Measurements from ENCODE around the gene ADSS1. TPM values are rescaled to one million over a fixed set of nuclear protein-coding genes. Genes with fewer than 3 reads are reported as not detected.

Gene ADSS1
- polyA plus RNA-seq, 1 of the 3 experiments (the other 2 are of a cell fraction): 14.3 TPM

DNA sequence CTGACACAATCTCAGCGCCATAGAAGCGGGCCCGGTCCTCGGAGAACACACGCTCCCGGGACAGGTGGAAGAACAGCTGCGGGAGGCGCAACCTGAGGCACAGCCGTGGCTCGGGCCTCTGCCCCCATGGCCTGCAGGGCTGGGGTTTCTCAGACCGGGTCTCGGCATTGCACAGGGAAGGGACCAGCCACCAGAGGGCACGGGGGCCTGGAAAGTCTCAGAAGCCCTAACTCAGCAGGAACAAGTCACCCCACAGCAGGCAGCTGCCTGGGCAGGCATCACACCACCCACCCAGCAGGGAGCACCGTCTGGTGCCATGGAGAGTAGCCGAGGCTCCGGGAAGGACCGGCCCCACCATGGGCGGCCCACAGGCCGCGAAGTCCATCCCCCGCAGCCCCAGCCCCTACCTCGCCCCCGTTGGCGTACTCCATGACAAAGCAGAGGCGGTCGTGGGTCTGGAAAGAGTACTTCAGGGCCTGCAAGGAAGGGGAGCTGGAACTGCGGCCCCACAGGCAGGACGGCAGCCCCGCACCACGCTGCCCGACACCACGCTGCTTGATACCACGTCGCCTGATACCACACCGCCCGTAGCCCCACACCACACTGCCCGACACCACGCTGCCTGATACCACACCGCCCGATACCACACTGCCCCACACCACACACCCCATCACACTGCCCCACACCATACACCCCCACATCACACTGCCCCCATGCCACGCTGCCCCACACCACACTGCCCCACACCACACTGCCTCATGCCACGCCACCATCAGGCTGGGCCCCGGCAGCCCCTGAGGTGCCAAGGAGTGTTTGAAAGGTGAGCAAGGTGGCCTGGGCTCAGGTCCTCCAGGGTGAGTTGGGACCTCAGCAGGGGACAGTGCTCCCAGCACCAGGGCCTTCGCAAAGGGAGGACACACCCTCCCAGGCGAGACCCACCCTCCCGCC lies 49.8 kb downstream of the ADSS1 start:
- H3K4me3 ChIP-seq (ENCODE audit: low read depth in 2 of 2, low read length in 1 of 2): no peak overlapping the region
- H2AFZ ChIP-seq (ENCODE audit: low read depth): no peak overlapping the region
- peaks cover 12 to 57% of the 10 kb centered on the region in 2 experiments for H3K36me3 ChIP-seq (replicated peaks in 1 of 2; ENCODE audit: control insufficient read depth in 1 of 2, insufficient read depth in 2 of 2, low read length in 1 of 2)
- TF ChIP-seq, protein P1, sequence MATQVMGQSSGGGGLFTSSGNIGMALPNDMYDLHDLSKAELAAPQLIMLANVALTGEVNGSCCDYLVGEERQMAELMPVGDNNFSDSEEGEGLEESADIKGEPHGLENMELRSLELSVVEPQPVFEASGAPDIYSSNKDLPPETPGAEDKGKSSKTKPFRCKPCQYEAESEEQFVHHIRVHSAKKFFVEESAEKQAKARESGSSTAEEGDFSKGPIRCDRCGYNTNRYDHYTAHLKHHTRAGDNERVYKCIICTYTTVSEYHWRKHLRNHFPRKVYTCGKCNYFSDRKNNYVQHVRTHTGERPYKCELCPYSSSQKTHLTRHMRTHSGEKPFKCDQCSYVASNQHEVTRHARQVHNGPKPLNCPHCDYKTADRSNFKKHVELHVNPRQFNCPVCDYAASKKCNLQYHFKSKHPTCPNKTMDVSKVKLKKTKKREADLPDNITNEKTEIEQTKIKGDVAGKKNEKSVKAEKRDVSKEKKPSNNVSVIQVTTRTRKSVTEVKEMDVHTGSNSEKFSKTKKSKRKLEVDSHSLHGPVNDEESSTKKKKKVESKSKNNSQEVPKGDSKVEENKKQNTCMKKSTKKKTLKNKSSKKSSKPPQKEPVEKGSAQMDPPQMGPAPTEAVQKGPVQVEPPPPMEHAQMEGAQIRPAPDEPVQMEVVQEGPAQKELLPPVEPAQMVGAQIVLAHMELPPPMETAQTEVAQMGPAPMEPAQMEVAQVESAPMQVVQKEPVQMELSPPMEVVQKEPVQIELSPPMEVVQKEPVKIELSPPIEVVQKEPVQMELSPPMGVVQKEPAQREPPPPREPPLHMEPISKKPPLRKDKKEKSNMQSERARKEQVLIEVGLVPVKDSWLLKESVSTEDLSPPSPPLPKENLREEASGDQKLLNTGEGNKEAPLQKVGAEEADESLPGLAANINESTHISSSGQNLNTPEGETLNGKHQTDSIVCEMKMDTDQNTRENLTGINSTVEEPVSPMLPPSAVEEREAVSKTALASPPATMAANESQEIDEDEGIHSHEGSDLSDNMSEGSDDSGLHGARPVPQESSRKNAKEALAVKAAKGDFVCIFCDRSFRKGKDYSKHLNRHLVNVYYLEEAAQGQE (IDR thresholded peaks at IDR 0.05; ENCODE audit: low read depth, low read length): no peak
- TF ChIP-seq EP300 (IDR thresholded peaks at IDR 0.05; ENCODE audit: borderline replicate concordance in 1 of 2, low read depth in 1 of 2, low read length in 1 of 2) (no peak), IRF3 (IDR thresholded peaks at IDR 0.05; ENCODE audit: low read depth, low read length) (no peak), EZH2phosphoT487 (IDR thresholded peaks at IDR 0.05; ENCODE audit: borderline replicate concordance, low read depth) (no peak), NRF1 (IDR thresholded peaks at IDR 0.05; ENCODE audit: low read depth, low read length) (no peak), GATA2 (CRISPR knock-in tag; IDR thresholded peaks at IDR 0.05) (no peak), TCF12 (IDR thresholded peaks at IDR 0.05) (no peak), TAF1 (IDR thresholded peaks at IDR 0.05; ENCODE audit: borderline replicate concordance, low read depth, low read length) (no peak), SMC3 (IDR thresholded peaks at IDR 0.05; ENCODE audit: low read depth, low read length) (no peak), ZBTB33 (IDR thresholded peaks at IDR 0.05; ENCODE audit: borderline replicate concordance, low read depth) (no peak), RAD21 (IDR thresholded peaks at IDR 0.05; ENCODE audit: low read length) (no peak)
- TF ChIP-seq, protein P2, sequence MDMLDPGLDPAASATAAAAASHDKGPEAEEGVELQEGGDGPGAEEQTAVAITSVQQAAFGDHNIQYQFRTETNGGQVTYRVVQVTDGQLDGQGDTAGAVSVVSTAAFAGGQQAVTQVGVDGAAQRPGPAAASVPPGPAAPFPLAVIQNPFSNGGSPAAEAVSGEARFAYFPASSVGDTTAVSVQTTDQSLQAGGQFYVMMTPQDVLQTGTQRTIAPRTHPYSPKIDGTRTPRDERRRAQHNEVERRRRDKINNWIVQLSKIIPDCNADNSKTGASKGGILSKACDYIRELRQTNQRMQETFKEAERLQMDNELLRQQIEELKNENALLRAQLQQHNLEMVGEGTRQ (IDR thresholded peaks at IDR 0.05; ENCODE audit: borderline replicate concordance, low read depth, low read length): no peak
- DNase-seq: peak; percentile 34
- ChIA-PET POLR2A (no interaction called here), CTCF (interaction anchor here (1.7 kb wide), 1 partner anchor 53 kb away, joined by 3 read pairs; no protein-coding TSS in a partner anchor)
- H3K27me3 ChIP-seq (ENCODE audit: insufficient read depth): no peaks in the 10 kb centered on the region
- H3K4me2 ChIP-seq: no peak overlapping the region
- H4K20me1 ChIP-seq (ENCODE audit: insufficient read depth): peaks cover 20% of the 10 kb centered on the region
- no peaks in the 10 kb centered on the region for H3K79me2 ChIP-seq (ENCODE audit: insufficient read depth)
- peaks cover 24% of the 10 kb centered on the region for H3F3A ChIP-seq (replicated peaks; ENCODE audit: insufficient read depth)
- peaks cover 0 to 3% of the 10 kb centered on the region in 2 experiments; a peak in 1 of 4 replicates for H3K4me1 ChIP-seq (ENCODE audit: control insufficient read depth in 1 of 2, insufficient read depth in 2 of 2, low read depth in 1 of 2, low read length in 1 of 2)
- 97% methylated on average over 29 of the region's 46 CpGs for WGBS (ENCODE audit: low lambda C conversion rate)
- no peaks in the 10 kb centered on the region for H3K9me3 ChIP-seq
- H3K9me2 ChIP-seq: no peaks in the 10 kb centered on the region
- no peak overlapping the region for H3K9ac ChIP-seq
- no peak overlapping the region for H3K27ac ChIP-seq (ENCODE audit: low read depth in 2 of 2, low read length in 1 of 2)

Measured in SK-N-SH (cell line).